Tracheal epithelial cell (primary cell): ENCODE data around the gene SERPIND1. TPM values are rescaled to one million over a fixed set of nuclear protein-coding genes. Genes with fewer than 3 reads are reported as not detected.

Source experiments
- total RNA-seq: library from RNA; depleted of rRNA; stranded (reverse); fragments of >200 nt; gene quantifications from 2 replicates; pipeline ENCODE4 v1.2.1, GENCODE V29; 2014

Gene SERPIND1
- total RNA-seq: not detected in 2 replicates

GRCh38 chr22:20773793-20774212 is at the start of gene SERPIND1:
Gene SERPIND1, plus strand, starts transcription at chr22:20774113. Its CDS starts 5,200 bp downstream, at chr22:20779313.

Other genes starting within 250 kb of the SERPIND1 start
- 10.4 and 15.1 TPM in 2 replicates for gene PI4KA, start 84.7 kb downstream of the SERPIND1 start, total RNA-seq
- 3.9 and 6.4 TPM in 2 replicates for gene SNAP29, start 84.9 kb downstream of the SERPIND1 start, total RNA-seq
- gene CRKL, start 143.3 kb downstream of the SERPIND1 start, total RNA-seq: 71.3 and 86.7 TPM in 2 replicates
- 1.9 and 3.0 TPM in 2 replicates for gene AIFM3, start 193.1 kb downstream of the SERPIND1 start, total RNA-seq
- 14.1 and 33.3 TPM in 2 replicates for gene LZTR1, start 208.2 kb downstream of the SERPIND1 start, total RNA-seq
- gene THAP7, start 228.0 kb downstream of the SERPIND1 start, total RNA-seq: 19.8 and 24.5 TPM in 2 replicates
- 0.48 TPM in 1 of 2 replicates, not detected in the other for gene P2RX6, start 241.1 kb downstream of the SERPIND1 start, total RNA-seq